Stimulated activated memory B cell treated with anti-CD40 and anti-IgM and Interleukin-4, amounts not matched to agents 10 μg/mL and 1 μg/mL and 100 μg/mL, for 72 hours (primary cell): ENCODE results near the gene MYZAP.

Source experiments
- ATAC-seq: fragments of 150-1000 bp; cut with Tn5 transposase; 2 replicates; pipeline ENCODE4 v1.10.0; 2021
- H3K27ac Mint-ChIP-seq: one replicate; pipeline ENCODE4 v1.8.0; 2022; ENCODE audit warnings: mild to moderate bottlenecking, mixed read lengths
- H3K27me3 Mint-ChIP-seq: one replicate; pipeline ENCODE4 v1.8.0; 2022; ENCODE audit warnings: mixed read lengths
- H3K36me3 Mint-ChIP-seq: one replicate; pipeline ENCODE4 v1.8.0; 2022; ENCODE audit warnings: mixed read lengths
- H3K4me1 Mint-ChIP-seq: one replicate; pipeline ENCODE4 v1.8.0; 2022; ENCODE audit warnings: mixed read lengths
- H3K4me3 Mint-ChIP-seq: one replicate; pipeline ENCODE4 v1.8.0; 2022; ENCODE audit warnings: mild to moderate bottlenecking, moderate library complexity, mixed read lengths
- H3K9me3 Mint-ChIP-seq: one replicate; pipeline ENCODE4 v1.8.0; 2022; ENCODE audit warnings: mixed read lengths

Gene MYZAP

DNA sequence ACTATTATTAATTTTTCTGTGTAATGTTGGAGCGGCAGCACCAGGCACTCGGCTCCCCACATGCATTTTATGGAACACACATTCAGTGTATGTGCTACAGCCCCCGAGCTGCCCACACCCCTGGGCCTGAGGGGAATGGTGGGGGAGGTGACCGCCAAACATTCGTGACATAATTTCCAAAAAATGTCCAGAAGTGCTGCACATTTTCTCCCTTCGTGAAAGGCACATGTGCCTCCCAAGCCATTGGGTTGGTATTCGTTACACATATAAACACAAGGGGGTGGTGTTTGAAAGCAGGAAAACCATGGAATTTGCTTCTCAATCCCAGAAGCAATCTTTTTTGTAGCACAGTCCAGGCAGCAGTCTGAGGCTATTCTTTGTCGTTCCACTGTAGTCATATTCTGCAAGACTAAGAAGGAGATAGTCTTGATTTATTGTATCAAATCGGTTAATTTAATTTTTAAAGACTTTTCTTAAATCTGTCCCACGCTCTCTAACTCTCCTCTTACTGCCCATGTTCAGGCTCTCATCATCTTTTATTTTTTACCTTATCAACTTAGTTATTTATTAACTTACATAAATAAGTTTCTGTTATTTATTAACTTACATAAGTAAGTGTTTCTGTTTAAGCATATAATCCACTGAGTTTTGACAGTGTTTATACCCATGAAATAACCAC is 75.6 kb downstream of the MYZAP start:
- Mint-ChIP-seq H3K27ac (no peak overlapping the region), H3K4me1 (no peaks in the 10 kb centered on the region), H3K27me3 (peaks cover 18% of the 10 kb centered on the region), H3K9me3 (no peaks in the 10 kb centered on the region), H3K36me3 (peaks cover 6% of the 10 kb centered on the region), H3K4me3 (no peak overlapping the region)
- no peak for ATAC-seq

DNA sequence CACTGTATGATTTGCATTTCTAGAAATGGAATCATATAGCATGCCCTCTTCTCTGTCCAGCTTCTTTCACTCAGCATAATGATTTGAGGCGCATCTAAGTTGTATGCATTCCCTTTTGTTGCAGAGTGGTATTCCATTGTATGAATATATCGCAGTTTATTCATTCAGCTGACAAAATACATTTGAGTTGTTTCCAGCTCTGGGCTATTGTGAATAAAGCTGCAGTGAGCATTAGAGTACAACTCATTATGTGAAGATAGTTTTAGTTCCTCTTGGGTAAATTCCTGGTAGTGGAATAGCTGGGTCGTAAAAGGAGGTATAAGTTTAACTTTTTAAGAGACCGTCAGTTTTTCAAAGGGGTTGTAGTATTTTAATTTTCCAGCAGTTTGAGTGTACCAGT is 76.3 kb downstream of the MYZAP start:
- no peak overlapping the region for H3K4me3 Mint-ChIP-seq
- peaks cover 25% of the 10 kb centered on the region for H3K27me3 Mint-ChIP-seq
- H3K27ac Mint-ChIP-seq = no peak overlapping the region
- peaks cover 6% of the 10 kb centered on the region for H3K36me3 Mint-ChIP-seq
- H3K4me1 Mint-ChIP-seq = no peaks in the 10 kb centered on the region
- no peak for ATAC-seq
- H3K9me3 Mint-ChIP-seq = no peaks in the 10 kb centered on the region

DNA sequence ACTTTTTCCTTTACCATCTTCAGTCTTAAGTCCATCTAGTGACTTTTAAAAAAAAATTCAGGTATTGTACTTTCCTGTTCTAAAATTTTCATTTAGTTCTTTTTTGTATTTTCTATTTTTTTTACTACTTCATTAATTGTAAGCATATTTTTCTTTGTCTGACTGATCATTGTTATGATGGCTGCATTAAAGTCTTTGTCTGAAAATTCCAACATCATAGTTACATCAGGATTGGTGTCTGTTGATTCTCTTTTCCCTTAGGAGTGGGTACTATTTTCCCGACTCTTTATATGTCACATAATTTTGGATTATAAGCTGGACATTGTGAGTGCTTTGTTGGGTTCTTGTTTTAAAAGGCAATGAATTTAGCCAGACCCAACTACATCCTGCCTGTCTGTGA is 79.9 kb downstream of the MYZAP start:
- Mint-ChIP-seq H3K27ac (no peak overlapping the region), H3K27me3 (peaks cover 29% of the 10 kb centered on the region), H3K36me3 (peaks cover 6% of the 10 kb centered on the region), H3K4me3 (no peak overlapping the region), H3K4me1 (no peaks in the 10 kb centered on the region), H3K9me3 (no peaks in the 10 kb centered on the region)
- ATAC-seq = no peak

DNA sequence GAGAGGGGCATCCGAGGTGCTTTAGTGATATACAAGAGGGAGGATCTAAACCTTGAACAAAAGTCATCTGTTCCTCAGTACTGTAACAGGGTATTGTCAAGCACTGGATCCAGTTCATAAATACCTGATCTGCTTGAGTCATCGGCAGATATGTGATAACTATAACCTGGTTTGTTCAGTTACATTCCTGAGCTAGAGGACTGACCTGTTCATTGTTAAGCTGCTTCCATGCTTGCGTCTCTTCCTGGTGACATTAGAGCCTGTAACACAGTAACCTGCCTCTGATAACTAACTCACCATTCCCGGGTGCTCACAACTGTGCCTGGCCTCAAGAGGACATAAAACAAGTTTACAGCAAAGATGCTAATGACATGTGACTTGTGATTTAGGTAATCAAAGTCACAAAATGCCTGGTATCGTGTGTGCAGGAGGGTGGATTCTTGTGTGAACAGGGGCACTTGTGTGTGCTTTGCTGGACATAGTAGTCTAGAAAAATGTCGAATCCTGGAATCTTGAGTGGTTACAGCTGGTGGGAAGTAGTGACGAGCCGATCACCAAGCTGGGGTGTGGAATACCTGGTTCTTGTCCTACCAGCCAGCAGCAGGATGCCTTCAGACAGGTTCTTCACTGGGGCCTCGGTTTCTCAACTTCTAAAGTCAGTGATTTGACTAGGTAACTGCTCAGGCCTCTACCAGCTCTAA is 83.9 kb downstream of the MYZAP start:
- Mint-ChIP-seq H3K36me3 (peaks cover 2% of the 10 kb centered on the region), H3K4me3 (no peak overlapping the region), H3K9me3 (no peaks in the 10 kb centered on the region), H3K27ac (no peak overlapping the region), H3K27me3 (peaks cover 23% of the 10 kb centered on the region), H3K4me1 (no peaks in the 10 kb centered on the region)
- ATAC-seq = no peak

DNA sequence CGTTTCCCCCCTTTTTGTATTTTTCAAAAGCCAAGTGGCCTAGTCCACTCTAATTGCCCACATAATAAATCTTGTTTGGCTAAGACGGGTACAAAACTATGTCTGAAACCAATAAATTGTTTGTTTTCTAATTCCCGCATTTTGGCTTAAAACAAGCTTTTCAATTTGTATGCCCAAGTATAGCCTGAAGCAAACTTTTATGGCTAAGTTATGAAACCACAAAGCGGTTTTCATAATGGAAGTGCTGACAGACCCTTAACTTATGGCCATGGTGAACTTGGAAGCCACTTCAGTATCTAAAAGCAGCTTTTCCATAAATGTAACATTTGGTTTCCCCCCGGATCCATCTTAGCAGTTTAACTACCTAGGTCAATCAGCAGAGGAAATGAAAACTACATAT is 84.9 kb downstream of the MYZAP start:
- Mint-ChIP-seq H3K9me3 (no peaks in the 10 kb centered on the region), H3K4me3 (no peak overlapping the region), H3K36me3 (no peaks in the 10 kb centered on the region), H3K27me3 (peaks cover 19% of the 10 kb centered on the region), H3K27ac (no peak overlapping the region), H3K4me1 (no peaks in the 10 kb centered on the region)
- no peak for ATAC-seq

DNA sequence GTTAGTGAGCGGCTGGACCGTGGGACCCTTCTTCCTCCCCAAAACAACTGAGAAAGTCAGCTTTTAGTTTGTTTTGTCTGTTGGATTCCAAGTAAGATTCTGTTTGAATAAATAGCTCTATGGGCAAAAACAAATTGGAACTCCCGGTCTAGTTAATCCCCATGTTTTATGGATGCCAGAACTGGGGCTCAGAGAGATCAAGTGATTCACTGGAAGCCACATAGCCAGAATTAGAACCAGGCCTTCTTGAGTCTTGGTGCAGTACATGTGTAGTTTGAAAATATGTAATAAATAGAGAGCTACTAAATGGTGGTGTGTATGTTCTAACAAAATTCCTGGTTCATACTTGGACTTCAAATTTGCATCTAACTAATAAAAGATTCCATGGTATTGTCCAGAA is 85.5 kb downstream of the MYZAP start:
- Mint-ChIP-seq H3K9me3 (no peaks in the 10 kb centered on the region), H3K27me3 (peaks cover 20% of the 10 kb centered on the region), H3K36me3 (no peaks in the 10 kb centered on the region)

DNA sequence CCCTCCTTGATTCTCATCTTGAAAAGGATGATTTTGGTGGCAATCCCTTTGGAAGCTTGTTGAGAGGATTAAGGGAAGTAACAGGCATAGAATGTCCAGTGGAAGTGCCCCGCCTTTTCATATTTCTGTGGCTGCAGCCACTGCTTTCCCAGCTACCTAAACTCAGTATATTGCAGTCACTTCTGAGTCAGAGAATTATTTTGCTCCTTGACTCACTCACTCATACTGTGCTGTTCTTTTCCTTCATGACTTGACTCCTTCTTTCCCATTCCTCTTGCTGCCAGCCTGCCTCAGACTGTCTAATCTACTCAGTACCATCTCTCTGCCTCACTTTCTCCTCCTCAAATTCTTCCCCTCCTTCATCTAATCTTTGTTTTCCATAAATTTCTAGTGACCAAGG is 88.3 kb downstream of the MYZAP start:
- no peaks in the 10 kb centered on the region for H3K9me3 Mint-ChIP-seq
- H3K4me1 Mint-ChIP-seq = no peaks in the 10 kb centered on the region
- H3K36me3 Mint-ChIP-seq = no peaks in the 10 kb centered on the region
- H3K27me3 Mint-ChIP-seq = peaks cover 9% of the 10 kb centered on the region
- H3K27ac Mint-ChIP-seq = no peak overlapping the region
- no peak for ATAC-seq
- H3K4me3 Mint-ChIP-seq = no peak overlapping the region

More for the DNA sequence above, 85.5 kb downstream of the MYZAP start:
- no peak for ATAC-seq
- H3K27ac Mint-ChIP-seq = no peak overlapping the region
- no peaks in the 10 kb centered on the region for H3K4me1 Mint-ChIP-seq
- no peak overlapping the region for H3K4me3 Mint-ChIP-seq

DNA sequence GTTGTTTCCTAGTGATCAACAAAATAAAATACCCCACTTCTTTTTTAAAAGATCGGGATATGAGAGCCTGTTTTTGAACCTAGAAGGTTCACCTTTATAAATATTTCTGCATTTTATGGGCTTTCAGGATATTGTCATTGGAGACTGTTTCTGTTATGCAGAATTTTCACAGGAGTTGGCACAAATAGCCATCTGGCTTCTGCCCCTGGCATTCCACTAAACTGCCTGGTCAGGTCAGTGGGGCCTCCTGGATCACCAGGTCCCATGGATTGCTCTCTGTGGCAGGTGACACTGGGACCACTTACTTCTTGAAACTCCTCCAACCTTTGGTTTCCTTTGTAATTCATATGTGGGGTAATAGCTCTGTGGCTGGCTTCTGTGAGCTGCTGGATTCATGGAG is 89.3 kb downstream of the MYZAP start:
- H3K4me3 Mint-ChIP-seq = no peak overlapping the region
- H3K9me3 Mint-ChIP-seq = no peaks in the 10 kb centered on the region
- H3K4me1 Mint-ChIP-seq = no peaks in the 10 kb centered on the region
- peaks cover 9% of the 10 kb centered on the region for H3K27me3 Mint-ChIP-seq
- H3K27ac Mint-ChIP-seq = no peak overlapping the region
- H3K36me3 Mint-ChIP-seq = no peaks in the 10 kb centered on the region
- ATAC-seq = no peak

DNA sequence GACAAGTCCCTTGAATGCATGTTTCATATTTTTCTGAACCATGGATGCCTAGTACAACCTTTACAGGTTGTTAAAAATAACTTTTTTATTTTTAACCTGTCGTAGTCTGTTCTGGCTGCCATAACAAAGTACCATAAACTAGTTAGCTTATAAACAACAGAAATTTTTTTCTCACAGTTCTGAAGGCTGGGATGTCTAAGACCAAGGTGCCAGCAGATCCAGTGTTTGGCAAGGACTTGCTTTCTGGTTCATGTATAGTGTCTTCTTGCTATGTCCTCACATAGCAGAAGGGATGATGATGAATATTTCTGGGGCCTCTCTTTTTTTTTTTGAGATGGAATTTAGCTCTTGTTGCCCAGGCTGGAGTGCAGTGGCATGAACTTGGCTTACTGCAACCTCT is 91.8 kb downstream of the MYZAP start:
- no peaks in the 10 kb centered on the region for H3K4me1 Mint-ChIP-seq
- H3K27ac Mint-ChIP-seq = no peak overlapping the region
- no peaks in the 10 kb centered on the region for H3K36me3 Mint-ChIP-seq
- no peak overlapping the region for H3K4me3 Mint-ChIP-seq
- ATAC-seq = no peak
- peaks cover 9% of the 10 kb centered on the region for H3K27me3 Mint-ChIP-seq
- no peaks in the 10 kb centered on the region for H3K9me3 Mint-ChIP-seq

DNA sequence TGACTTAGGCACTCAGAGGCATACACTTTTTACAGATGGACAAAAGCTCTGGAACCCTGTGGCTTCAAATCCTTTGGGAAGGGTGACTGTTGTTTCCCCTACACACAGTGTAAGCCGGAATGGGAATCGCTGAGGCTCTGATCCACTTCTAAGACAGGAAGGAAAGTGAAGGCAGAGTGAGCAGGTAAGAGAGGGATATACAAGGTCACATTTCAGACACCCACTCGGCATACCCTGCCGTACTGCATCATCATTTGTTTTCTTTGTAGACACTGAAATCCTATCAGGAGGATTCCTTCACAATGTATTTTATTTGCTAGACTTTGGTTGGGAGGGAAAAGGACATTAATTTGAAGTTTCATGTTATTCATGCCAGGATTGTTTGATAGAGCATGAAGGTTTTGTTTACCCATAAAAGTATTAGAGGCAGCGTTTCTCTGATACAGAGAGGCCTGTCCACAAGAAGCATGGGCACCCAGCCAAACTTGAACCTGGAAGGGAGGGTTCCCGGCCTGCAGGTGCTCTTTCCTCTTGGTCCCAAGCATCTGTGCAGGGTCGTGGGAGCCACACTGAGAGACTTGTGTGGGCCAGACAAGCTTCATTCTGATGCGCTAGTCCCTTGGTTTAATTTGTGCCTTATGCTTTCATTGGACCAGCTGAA is 92.9 kb downstream of the MYZAP start:
- H3K27me3 Mint-ChIP-seq = peaks cover 9% of the 10 kb centered on the region
- no peak overlapping the region for H3K4me3 Mint-ChIP-seq
- no peak overlapping the region for H3K27ac Mint-ChIP-seq
- no peaks in the 10 kb centered on the region for H3K36me3 Mint-ChIP-seq
- no peaks in the 10 kb centered on the region for H3K9me3 Mint-ChIP-seq
- H3K4me1 Mint-ChIP-seq = no peaks in the 10 kb centered on the region
- ATAC-seq = no peak

DNA sequence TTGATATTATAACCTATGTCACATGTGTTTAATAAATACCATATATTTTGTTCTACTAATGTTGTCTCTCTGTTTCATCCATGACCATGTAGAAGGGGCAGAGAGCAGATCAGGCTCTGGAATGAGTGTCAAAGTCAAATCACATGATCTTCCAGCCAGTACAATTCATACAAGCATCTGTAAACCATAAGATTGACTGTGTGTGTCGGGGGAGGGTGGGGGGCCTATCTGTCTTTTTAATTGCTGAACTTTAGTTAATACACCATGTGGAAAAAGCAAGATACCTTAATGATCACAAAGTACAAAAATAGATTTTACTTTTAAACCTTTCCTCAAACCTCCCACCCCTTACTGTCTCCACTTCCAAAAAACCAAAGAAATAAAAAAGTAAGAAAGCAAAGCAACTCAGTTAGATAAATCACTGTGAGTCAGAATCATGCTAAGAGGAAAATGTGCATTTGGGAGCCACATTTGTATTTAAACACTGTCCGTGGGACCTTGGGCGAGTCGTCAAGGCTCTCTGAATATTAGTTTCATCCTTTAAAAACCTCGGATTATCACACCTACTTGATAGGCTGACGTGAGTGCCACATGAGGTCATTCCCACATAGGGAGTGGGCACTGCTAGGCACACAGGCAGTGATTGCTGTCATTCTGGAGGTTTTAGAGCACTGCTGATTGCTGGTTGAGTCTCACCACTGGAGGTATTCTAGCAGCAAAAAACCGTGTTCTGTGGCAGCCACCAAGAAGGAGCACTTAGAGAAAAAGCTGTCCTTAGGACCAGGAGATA is 93.8 kb downstream of the MYZAP start:
- Mint-ChIP-seq H3K27ac (no peak overlapping the region), H3K27me3 (peaks cover 9% of the 10 kb centered on the region), H3K4me3 (no peak overlapping the region), H3K9me3 (no peaks in the 10 kb centered on the region), H3K4me1 (no peaks in the 10 kb centered on the region), H3K36me3 (no peaks in the 10 kb centered on the region)
- no peak for ATAC-seq

DNA sequence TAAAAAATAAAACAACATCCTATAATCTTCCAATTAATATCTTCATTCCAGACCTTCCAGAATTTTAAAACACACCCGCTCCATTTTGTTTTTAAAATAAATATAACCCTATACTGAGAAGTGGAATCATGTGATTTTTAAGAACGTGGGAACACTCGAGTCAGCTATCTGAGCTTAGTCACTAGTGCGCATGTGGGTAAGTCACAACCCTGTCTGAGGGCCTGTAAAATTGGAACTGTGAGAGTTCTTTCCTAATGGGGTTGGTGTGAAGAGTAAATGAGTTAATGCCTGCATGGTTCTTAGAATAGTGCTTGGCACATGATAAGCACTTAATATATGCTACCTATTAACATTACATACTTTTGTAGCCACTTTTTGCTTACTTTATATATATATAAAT is 95.0 kb downstream of the MYZAP start:
- H3K4me1 Mint-ChIP-seq = no peaks in the 10 kb centered on the region
- peaks cover 7% of the 10 kb centered on the region for H3K27me3 Mint-ChIP-seq
- no peak overlapping the region for H3K4me3 Mint-ChIP-seq
- no peak for ATAC-seq
- no peaks in the 10 kb centered on the region for H3K9me3 Mint-ChIP-seq
- no peak overlapping the region for H3K27ac Mint-ChIP-seq
- no peaks in the 10 kb centered on the region for H3K36me3 Mint-ChIP-seq

DNA sequence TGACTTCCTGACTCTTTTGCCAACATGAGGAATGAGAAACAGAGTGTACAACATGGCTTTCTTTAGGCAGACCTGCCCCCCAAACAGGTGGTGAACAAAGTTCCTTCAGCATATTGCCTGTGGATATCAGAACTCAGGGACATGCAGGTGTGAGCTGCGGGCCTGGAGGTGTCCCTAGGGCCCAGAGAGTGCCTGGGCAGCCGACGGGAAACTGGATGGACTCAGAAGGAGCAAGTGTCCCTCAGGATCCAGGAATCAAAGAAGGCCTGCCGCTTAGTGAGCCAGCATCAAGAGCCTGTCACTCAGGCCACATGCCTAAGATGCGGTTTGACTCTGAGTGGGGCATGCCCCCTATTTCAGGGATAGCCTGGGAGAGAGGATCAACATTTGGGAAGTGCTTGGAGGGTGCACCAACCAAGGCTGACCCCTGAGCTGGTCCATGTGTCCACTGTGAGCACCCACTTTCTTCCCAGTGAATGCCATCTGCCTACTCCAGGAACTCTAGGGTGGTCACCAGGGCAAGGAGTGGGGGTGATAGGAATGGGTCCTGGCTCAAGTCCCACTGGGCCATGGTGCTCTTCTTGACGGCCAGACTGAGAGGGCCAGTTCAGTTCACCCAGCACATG is 98.8 kb downstream of the MYZAP start:
- H3K9me3 Mint-ChIP-seq = no peaks in the 10 kb centered on the region
- H3K27me3 Mint-ChIP-seq = no peaks in the 10 kb centered on the region
- no peaks in the 10 kb centered on the region for H3K4me1 Mint-ChIP-seq
- no peak overlapping the region for H3K4me3 Mint-ChIP-seq
- no peak overlapping the region for H3K27ac Mint-ChIP-seq
- no peak for ATAC-seq
- no peaks in the 10 kb centered on the region for H3K36me3 Mint-ChIP-seq

DNA sequence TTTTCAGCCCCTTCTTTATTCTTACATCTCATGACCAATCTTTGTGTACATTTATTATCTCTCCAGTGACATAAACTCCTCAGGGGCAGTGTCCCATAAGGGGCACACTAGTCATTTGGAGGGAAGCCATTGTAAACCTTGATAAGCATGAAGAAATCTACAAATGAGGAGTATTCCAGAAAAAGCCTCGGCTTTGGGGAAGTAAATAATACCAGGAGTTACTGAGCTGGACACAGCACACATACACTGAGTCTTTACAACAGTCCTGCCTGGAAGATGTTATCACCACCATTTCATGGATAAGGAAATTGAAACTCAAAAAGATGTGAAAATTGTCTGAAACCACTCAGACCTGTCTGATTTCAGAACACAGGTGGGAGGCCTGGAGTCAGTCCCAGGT is 99.4 kb downstream of the MYZAP start:
- H3K27ac Mint-ChIP-seq = no peak overlapping the region
- H3K36me3 Mint-ChIP-seq = no peaks in the 10 kb centered on the region
- H3K4me1 Mint-ChIP-seq = no peaks in the 10 kb centered on the region
- H3K27me3 Mint-ChIP-seq = no peaks in the 10 kb centered on the region
- no peaks in the 10 kb centered on the region for H3K9me3 Mint-ChIP-seq
- H3K4me3 Mint-ChIP-seq = no peak overlapping the region
- ATAC-seq = no peak

DNA sequence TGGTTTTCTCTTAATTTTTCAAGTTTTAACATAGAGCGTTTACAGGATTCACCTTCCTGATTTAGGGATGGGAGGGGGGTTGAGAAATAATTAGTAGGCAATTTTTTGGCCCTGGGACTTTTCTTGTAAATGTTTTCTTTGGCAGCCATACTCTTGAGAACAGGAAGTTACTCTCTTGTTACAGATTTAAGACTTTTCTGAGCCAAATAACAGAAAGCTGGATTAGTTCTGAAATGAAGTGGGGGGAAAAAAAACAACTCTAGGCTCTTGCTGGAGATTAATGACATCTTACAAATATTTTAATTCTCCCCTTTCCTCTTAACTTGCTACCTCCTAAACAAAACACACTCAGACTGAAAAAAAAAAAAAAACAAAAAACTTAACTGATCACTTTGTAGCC is 101.0 kb downstream of the MYZAP start:
- H3K27ac Mint-ChIP-seq = no peak overlapping the region
- no peak overlapping the region for H3K4me3 Mint-ChIP-seq
- H3K36me3 Mint-ChIP-seq = no peaks in the 10 kb centered on the region
- H3K27me3 Mint-ChIP-seq = peaks cover 13% of the 10 kb centered on the region
- no peak for ATAC-seq
- no peaks in the 10 kb centered on the region for H3K9me3 Mint-ChIP-seq
- H3K4me1 Mint-ChIP-seq = no peaks in the 10 kb centered on the region
